GM12801 (cell line): ENCODE results near the gene FOXA2.

Experiments used
- CTCF ChIP-seq: IDR thresholded peaks from one replicate; pipeline ENCODE4 v1.5.1; 2011; ENCODE audit warnings: control low read depth; ENCODE audit not compliant: insufficient read length; ENCODE audit errors: extremely low read depth

FOXA2 gene

GRCh38 chr20:22601361-22602141 lies 17.2 kb upstream of the FOXA2 start:
- TF ChIP-seq CTCF = no peak

DNA sequence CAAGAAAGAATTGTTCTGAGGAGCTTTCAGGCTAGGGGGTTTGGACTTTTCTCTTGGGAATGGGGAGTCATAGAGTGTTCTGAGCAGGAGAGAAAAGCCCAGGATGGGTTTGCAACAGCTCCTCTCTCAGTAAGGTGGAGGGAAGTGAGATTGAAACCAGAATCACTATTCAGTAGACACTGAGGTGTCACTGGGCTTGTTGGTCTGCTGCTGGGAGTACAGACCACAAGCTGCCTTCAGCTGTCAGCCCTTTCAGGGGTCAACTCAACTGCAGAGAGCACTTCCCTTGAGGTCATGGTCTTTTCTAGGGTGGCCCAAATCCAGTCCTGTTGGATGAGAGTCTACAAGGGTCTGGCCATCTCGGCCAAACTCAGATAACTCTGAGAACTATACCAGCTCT lies 12.9 kb upstream of the FOXA2 start:
- no peak for TF ChIP-seq CTCF

DNA sequence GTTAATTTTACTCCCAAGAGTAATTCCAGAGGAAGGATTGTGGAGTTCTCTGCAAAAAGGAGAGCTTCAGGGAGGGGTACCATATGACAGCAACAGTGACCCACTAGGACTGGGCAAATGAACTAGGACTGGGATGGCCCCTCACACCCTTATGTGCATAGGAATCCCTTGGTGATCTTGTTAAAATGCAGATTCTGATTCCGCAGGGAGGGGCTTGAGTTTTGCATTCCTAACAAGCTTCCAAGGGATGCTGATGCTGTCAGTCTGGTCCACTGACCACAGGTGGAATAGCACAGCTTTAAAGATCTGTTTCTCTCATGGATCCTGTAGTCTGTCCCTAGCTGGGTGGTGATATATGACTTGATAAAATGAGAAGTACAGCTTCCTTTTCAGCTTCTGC lies 6.3 kb upstream of the FOXA2 start:
- no peak for TF ChIP-seq CTCF

- no peak for TF ChIP-seq CTCF
Measured at GRCh38 chr20:22586645-22587310, 2.4 kb upstream of the FOXA2 start.

DNA sequence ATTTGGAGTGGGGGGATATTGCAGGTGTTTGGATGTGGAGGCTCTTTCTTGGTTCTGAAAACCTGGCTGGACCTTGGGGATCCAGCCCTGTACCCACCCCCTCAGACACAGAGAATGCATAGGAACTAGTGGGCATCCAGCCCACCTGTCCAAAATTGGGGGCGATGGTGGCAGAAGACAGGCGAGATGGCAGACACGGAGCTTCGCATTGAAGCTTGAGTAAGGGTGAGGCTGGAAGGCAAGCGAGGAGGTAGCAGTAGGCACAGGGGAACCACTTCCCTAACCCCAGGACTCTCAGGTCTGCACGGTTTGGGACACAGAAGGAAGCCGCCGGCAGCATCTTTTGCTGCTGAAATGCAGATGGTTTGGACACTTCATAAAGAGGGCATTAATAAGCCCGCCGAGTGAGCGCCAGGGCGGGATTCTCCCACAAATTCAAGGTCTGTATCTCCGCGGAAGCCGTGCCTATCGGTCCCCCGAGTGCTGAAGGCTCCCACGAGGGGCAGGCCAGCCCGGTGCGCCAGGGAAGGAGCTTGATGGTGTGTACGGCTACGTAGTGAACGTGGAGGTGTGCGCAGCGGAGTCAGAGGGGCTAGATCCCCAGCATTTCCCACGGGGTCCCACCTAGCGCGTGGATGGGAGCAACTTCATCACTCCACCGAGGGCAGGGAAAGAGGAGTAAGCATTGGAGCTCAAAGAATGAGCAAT lies 1.6 kb upstream of the FOXA2 start:
- no peak for TF ChIP-seq CTCF

DNA sequence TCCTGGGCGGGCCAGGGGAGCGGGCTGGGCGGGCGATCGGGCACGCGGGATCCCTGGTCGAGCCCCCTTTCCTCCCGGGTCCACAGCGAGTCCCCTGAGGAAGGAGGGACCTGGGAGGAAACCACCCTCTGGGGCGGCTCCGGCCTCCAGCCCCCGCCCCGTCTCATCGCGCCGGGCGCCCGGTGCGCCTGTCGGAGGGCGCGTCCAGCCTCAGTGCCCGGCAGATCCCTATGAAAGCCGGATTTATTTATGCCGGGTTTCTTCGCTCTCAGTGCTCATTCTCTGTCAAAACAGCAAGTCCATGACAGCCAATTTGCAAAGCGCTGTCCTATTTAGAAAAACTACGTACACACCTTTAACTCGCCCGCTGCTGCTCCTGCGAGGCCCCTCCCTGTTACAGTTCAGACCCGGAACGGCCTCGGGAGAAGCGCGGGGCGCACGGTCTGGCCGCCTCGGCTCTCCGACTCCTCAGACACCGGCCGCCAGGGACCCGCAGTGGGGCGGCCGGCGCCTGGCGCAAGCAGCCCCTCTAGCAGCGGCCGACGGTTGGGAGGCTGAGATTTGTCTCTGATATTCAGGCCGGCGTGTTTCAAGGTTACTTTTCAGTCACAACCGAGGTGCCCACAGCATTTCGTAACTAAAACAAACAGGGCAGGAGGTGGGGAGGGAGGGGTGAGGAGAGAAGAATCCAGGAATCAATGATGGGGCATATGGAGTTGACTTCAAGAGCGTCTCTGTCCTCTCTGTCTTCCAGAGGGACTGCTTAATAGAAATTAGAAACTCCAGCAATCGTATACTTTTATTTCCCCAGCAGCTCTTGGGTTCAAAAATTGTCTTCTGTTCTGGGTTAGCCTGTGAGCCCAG lies 782 bp upstream of the FOXA2 start:
- TF ChIP-seq CTCF = no peak
